Stimulated activated naive CD8-positive, alpha-beta T cell treated with anti-CD3 and anti-CD28 coated beads, Interleukin-15, amount 100 ng/mL, for 72 hours (primary cell): ENCODE results near the gene C16orf46.
A peak's percentile ranks its signal among the peaks of the same experiment; 100 is the strongest.

ENCODE experiments used
- ATAC-seq: fragments of 150-1000 bp; cut with Tn5 transposase; 2 replicates; pipeline ENCODE4 v1.10.0; 2021; ENCODE audit warnings: mild to moderate bottlenecking, moderate library complexity
- DNase-seq, 2 donors: peaks; one replicate each; pipeline ENCODE4 v3.0.0; 2021 to 2022
- H3K27ac Mint-ChIP-seq, 2 donors: one replicate each; pipeline ENCODE4 v1.8.0; 2022; ENCODE audit warnings: mild to moderate bottlenecking in 2 of 2, mixed read lengths in 2 of 2, moderate library complexity in 2 of 2
- H3K27me3 Mint-ChIP-seq: one replicate; pipeline ENCODE4 v1.8.0; 2022; ENCODE audit warnings: mixed read lengths
- H3K4me1 Mint-ChIP-seq: one replicate; pipeline ENCODE4 v1.8.0; 2022; ENCODE audit warnings: mild to moderate bottlenecking, mixed read lengths
- H3K4me3 Mint-ChIP-seq, 2 donors: one replicate each; pipeline ENCODE4 v1.8.0; 2022; ENCODE audit warnings: mild to moderate bottlenecking in 2 of 2, mixed read lengths in 2 of 2, moderate library complexity in 1 of 2
- H3K9me3 Mint-ChIP-seq, 2 donors: one replicate each; pipeline ENCODE4 v1.8.0; 2022; ENCODE audit warnings: mixed read lengths in 2 of 2

Gene C16orf46

DNA sequence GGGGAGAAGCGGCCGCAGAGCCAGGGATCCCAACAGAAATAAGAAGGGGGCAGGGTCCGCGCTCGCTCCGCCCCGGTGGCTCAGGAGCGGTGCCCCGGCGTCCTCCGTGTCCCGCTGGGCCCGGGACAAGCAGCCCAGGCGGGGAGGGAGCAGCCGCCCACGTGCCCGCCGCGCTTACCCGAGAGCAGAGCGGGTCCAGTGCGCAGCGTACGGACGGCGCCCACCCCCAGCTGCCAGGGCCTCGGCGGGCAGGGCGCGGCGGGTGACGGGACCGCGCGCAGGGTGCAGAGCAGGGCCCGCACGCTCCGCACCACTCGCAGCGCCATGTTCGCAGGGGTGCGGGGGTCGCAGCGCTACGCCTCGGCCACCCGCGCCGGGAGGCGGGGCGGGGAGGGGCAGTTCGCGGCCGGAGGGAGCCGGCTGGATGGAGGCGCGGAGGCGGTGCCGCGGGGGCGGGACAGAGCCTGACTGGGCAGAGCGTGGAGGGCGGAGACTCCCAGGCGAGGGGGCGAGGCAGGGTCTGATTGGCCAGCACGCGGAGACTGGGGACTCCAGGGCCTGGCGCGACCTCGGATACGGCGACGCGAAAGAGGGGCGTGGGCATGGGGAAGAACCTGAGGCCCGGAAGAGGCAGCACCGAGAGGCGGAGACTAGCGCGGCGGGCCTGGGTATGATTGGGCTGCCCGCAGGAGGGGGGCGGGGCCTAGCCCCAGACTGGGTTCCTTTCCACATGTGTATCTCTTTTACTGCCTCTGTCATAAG lies 19.1 kb upstream of the C16orf46 start, which contains the start of gene GCSH:
TSS of gene GCSH (minus strand) at position 443 of the 762 bp plus-strand sequence. CDS start at position 326, 117 bp downstream.
- peak; percentile 98 for ATAC-seq
- H3K9me3 Mint-ChIP-seq = peaks cover 0 to 5% of the 10 kb centered on the region in 2 donors
- H3K4me1 Mint-ChIP-seq = peaks cover 28% of the 10 kb centered on the region
- H3K27me3 Mint-ChIP-seq = no peaks in the 10 kb centered on the region
- peak within 1 kb of the TSS; percentile 83 to 87 for H3K4me3 Mint-ChIP-seq
- H3K27ac Mint-ChIP-seq = peak within 1 kb of the TSS; percentile 63 to 86
- peak; percentile 98 for DNase-seq

- peak overlapping the region; percentile 83 to 87 for H3K4me3 Mint-ChIP-seq
These were observed 18.6 kb upstream of the C16orf46 start for GRCh38 chr16:81095653-81095952.

DNA sequence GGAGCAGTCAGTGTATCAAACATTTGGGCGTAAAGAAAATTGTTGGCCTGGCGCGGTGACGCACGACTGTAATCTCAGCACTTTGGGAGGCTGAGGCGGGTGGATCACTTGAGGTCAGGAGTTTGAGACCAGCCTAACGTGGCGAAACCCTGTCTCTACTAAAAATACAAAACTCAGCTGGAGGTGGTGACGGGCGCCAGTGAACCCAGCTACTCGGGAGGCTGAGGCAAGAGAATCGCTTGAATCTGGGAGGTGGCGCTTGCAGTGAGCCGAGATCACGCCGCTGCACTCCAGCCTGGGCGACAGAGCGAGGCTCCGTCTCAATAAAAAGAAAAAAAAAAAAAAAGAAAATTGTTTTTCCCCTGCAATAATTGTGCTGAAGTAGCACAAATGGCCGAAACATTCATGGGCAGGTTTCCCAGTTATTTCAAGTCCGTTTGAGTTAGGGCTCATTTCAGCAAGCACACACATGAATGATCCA lies 17.8 kb upstream of the C16orf46 start:
- H3K27ac Mint-ChIP-seq = no peak overlapping the region
- H3K4me1 Mint-ChIP-seq = peaks cover 28% of the 10 kb centered on the region
- no peak for ATAC-seq
- no peaks in the 10 kb centered on the region for H3K27me3 Mint-ChIP-seq
- no peak for DNase-seq
- peak overlapping the region; percentile 83 to 87 for H3K4me3 Mint-ChIP-seq
- H3K9me3 Mint-ChIP-seq = peaks cover 0 to 5% of the 10 kb centered on the region in 2 donors

More at GRCh38 chr16:81095653-81095952, 18.6 kb upstream of the C16orf46 start:
- DNase-seq (no peak), ATAC-seq (no peak)
- Mint-ChIP-seq H3K27ac (peak overlapping the region in 1 of 2 donors; percentile 72), H3K4me1 (peaks cover 28% of the 10 kb centered on the region), H3K9me3 (peaks cover 0 to 5% of the 10 kb centered on the region in 2 donors), H3K27me3 (no peaks in the 10 kb centered on the region)

- H3K27ac Mint-ChIP-seq = no peak overlapping the region
- H3K4me1 Mint-ChIP-seq = peaks cover 7% of the 10 kb centered on the region
- H3K27me3 Mint-ChIP-seq = no peaks in the 10 kb centered on the region
- no peaks in the 10 kb centered on the region for H3K9me3 Mint-ChIP-seq
- ATAC-seq = no peak
- no peak overlapping the region for H3K4me3 Mint-ChIP-seq
- DNase-seq = no peak
These were observed 11.8 kb upstream of the C16orf46 start for GRCh38 chr16:81088836-81089235.

DNA sequence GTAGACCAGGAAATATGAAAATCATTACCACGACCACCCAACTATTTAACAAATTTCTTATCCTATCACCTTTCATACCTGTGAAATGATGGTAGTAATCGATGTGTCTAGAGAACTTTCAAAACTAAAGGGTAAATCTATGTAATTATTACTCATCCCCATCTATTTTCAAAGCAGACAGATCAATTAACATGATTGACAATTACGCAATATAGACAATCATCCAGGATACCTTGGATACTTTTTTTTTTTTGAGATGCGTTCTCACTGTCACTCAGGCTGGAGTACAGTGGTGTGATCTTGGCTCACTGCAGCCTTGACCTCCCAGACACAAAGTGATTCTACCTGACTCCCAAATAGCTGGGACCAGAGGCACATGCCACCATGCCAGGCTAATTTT lies 4.0 kb upstream of the C16orf46 start:
- H3K27me3 Mint-ChIP-seq = no peaks in the 10 kb centered on the region
- DNase-seq = no peak
- H3K9me3 Mint-ChIP-seq = no peaks in the 10 kb centered on the region
- no peak overlapping the region for H3K27ac Mint-ChIP-seq
- ATAC-seq = no peak
- H3K4me3 Mint-ChIP-seq = no peak overlapping the region
- H3K4me1 Mint-ChIP-seq = no peaks in the 10 kb centered on the region

GRCh38 chr16:81080233-81080632 lies 3.2 kb upstream of the C16orf46 start:
- Mint-ChIP-seq H3K4me1 (no peaks in the 10 kb centered on the region), H3K9me3 (no peaks in the 10 kb centered on the region), H3K4me3 (no peak overlapping the region), H3K27me3 (no peaks in the 10 kb centered on the region), H3K27ac (no peak overlapping the region)
- no peak for DNase-seq
- ATAC-seq = no peak

GRCh38 chr16:81076566-81077075 lies 417 bp downstream of the C16orf46 start:
- Mint-ChIP-seq H3K27me3 (no peaks in the 10 kb centered on the region), H3K4me1 (peaks cover 5% of the 10 kb centered on the region)

DNA sequence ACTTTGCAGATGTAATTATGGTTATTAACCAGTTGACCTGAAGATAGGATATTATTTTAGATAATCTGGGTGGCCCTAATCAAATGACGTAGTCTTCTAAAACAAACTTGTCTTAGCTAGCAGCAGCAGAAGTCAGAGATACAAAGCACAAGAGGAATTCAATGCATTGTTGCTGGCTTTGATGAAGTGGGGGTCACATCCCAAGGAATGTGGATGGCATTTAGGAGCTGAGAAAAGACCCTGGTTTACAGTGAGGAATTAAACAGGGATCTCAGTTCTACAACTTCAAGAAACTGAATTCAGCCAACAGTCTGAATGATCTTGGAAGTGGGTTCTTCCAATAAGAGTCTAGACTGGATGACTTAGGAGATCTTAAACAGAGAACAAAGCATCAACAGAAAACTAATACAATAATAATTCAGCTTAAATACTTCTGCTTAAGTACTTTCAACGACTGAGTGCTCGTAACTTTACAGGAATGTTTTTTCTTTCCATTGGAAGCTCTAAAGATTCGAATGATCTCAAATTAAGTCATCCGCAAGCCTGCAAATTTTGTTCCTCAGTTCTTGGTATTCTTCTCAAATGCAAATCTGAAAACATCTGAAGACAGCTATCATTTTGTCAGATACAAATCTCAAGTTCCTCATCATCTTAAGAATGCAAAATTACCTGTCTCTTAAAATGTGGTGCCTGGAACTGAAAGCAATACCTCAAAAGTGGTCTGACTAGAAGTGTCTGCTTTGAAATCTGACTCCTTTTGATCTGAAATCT lies 3.3 kb downstream of the C16orf46 start:
- no peak for ATAC-seq

More at GRCh38 chr16:81076566-81077075, 417 bp downstream of the C16orf46 start:
- peak; percentile 83 for ATAC-seq
- DNase-seq = peak; percentile 93 to 94
- H3K4me3 Mint-ChIP-seq = no peak overlapping the region
- no peaks in the 10 kb centered on the region for H3K9me3 Mint-ChIP-seq
- no peak overlapping the region for H3K27ac Mint-ChIP-seq

GRCh38 chr16:81071805-81072204 lies 5.2 kb downstream of the C16orf46 start:
- Mint-ChIP-seq H3K4me3 (no peak overlapping the region), H3K4me1 (peaks cover 13% of the 10 kb centered on the region), H3K9me3 (no peaks in the 10 kb centered on the region), H3K27me3 (no peaks in the 10 kb centered on the region), H3K27ac (peak overlapping the region in 1 of 2 donors; percentile 80)
- DNase-seq = no peak
- no peak for ATAC-seq

More for the DNA sequence above, 3.3 kb downstream of the C16orf46 start:
- peaks cover 7% of the 10 kb centered on the region for H3K4me1 Mint-ChIP-seq
- no peak for DNase-seq
- H3K27me3 Mint-ChIP-seq = no peaks in the 10 kb centered on the region
- H3K9me3 Mint-ChIP-seq = no peaks in the 10 kb centered on the region
- no peak overlapping the region for H3K4me3 Mint-ChIP-seq
- H3K27ac Mint-ChIP-seq = no peak overlapping the region

- no peak for ATAC-seq
- H3K4me1 Mint-ChIP-seq = peaks cover 13% of the 10 kb centered on the region
- H3K27me3 Mint-ChIP-seq = no peaks in the 10 kb centered on the region
- no peak for DNase-seq
- no peak overlapping the region for H3K4me3 Mint-ChIP-seq
- H3K27ac Mint-ChIP-seq = no peak overlapping the region
- H3K9me3 Mint-ChIP-seq = no peaks in the 10 kb centered on the region
These were observed 6.1 kb downstream of the C16orf46 start for GRCh38 chr16:81070979-81071378.

GRCh38 chr16:81069063-81069462 lies 8.0 kb downstream of the C16orf46 start:
- H3K27me3 Mint-ChIP-seq = no peaks in the 10 kb centered on the region
- no peaks in the 10 kb centered on the region for H3K9me3 Mint-ChIP-seq
- peaks cover 13% of the 10 kb centered on the region for H3K4me1 Mint-ChIP-seq
- ATAC-seq (no peak), DNase-seq (no peak)
- no peak overlapping the region for H3K27ac Mint-ChIP-seq
- no peak overlapping the region for H3K4me3 Mint-ChIP-seq

- DNase-seq = no peak
- Mint-ChIP-seq H3K4me1 (peaks cover 13% of the 10 kb centered on the region), H3K4me3 (no peak overlapping the region), H3K9me3 (no peaks in the 10 kb centered on the region), H3K27me3 (no peaks in the 10 kb centered on the region), H3K27ac (no peak overlapping the region)
- no peak for ATAC-seq
These were observed 9.9 kb downstream of the C16orf46 start for GRCh38 chr16:81067166-81067565.

GRCh38 chr16:81066681-81067080 lies 10.4 kb downstream of the C16orf46 start:
- ATAC-seq (no peak), DNase-seq (no peak)
- H3K27me3 Mint-ChIP-seq = no peaks in the 10 kb centered on the region
- peaks cover 9% of the 10 kb centered on the region for H3K4me1 Mint-ChIP-seq
- H3K27ac Mint-ChIP-seq = peak overlapping the region in 1 of 2 donors; percentile 5
- H3K4me3 Mint-ChIP-seq = no peak overlapping the region
- no peaks in the 10 kb centered on the region for H3K9me3 Mint-ChIP-seq

DNA sequence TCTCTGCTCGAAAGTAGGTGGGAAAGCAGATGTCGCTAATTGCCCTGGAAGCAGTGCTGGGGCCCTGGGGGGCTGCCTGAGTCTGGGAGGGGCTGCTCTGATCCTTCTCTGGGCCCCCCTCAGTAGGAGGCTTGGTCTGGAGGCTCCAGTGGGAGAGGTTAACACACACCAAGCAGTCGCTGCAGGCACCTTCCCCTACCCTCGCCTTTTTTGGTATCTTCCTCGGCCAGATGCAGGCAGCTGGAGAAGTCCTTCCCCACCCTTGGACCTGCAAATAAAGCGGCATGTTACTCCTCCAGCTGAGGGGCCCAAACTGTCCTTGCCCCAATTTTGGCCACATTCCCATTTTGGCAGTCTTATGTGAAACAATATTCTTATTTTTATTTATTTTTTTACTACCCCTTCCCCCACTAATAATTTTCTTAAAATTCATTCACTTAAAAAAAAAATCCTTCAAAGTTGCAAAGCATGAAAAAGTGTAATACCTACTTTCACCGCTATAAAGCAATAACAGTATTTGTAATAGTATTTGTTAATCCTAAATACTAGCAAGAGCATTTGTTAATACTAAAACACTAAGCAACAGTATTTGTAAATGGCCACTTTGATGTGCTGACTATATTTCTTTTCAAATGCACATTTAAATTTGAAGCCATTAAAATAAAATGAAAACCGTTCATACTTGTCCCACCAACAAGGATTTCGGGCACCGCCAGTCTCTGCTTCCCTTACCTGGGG lies 15.0 kb downstream of the C16orf46 start:
- Mint-ChIP-seq H3K27ac (no peak overlapping the region), H3K9me3 (no peaks in the 10 kb centered on the region), H3K4me3 (no peak overlapping the region), H3K27me3 (no peaks in the 10 kb centered on the region), H3K4me1 (peaks cover 3% of the 10 kb centered on the region)
- ATAC-seq (no peak), DNase-seq (no peak)

GRCh38 chr16:81061307-81061640 lies 15.8 kb downstream of the C16orf46 start:
- no peak overlapping the region for H3K27ac Mint-ChIP-seq
- H3K4me3 Mint-ChIP-seq = no peak overlapping the region
- no peaks in the 10 kb centered on the region for H3K4me1 Mint-ChIP-seq
- no peak for DNase-seq
- no peak for ATAC-seq
- no peaks in the 10 kb centered on the region for H3K9me3 Mint-ChIP-seq
- no peaks in the 10 kb centered on the region for H3K27me3 Mint-ChIP-seq
